ENCODE data around the gene SCAP.

- TF ChIP-seq GATA2 (IDR thresholded peaks at IDR 0.05; ENCODE audit: low read depth, low read length) = no peak
- TF ChIP-seq GATA3 (IDR thresholded peaks at IDR 0.05; ENCODE audit: low read depth, low read length) = no peak
These were observed 55.7 kb downstream of the SCAP start for GRCh38 chr3:47420044-47420430.

Data from SH-SY5Y (cell line).